GM19025 (cell line): Measurements from ENCODE around the gene DCAF6.

ENCODE experiments used
- ATAC-seq: cut with Tn5 transposase; IDR thresholded peaks from one replicate; pipeline ENCODE4 v1.9.1; 2021; ENCODE audit warnings: mild to moderate bottlenecking, low read depth, moderate library complexity; ENCODE audit not compliant: unreplicated experiment

Gene DCAF6

GRCh38 chr1:168097921-168098528 lies 161.5 kb downstream of the DCAF6 start:
- no peak for ATAC-seq

- ATAC-seq: no peak
Observed at GRCh38 chr1:168098534-168099320, 162.2 kb downstream of the DCAF6 start.

DNA sequence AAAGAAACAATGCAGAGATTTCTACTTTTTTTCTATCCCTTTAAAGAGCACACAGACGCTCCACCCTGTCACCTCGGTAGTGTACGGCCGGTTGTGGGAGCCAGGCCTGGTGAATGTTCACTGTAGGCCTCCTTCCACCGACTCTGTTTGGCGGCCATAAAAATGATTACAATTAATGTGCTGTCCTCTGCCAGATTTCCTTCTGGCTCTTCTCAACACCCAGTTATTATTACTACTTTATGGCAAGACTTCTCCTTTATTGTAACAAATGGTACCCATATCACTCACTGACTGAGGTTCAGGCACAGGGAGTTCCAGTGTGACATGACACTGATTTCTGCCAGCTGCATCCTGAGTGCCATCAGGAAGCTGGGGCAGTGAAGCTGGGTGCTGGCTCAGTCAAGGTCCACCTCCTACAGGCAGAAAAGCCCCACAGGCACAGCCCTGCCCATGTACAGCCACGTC lies 162.9 kb downstream of the DCAF6 start:
- no peak for ATAC-seq

GRCh38 chr1:168100315-168101002 lies 164.0 kb downstream of the DCAF6 start:
- no peak for ATAC-seq

GRCh38 chr1:168101336-168101735 lies 164.9 kb downstream of the DCAF6 start:
- ATAC-seq: no peak

DNA sequence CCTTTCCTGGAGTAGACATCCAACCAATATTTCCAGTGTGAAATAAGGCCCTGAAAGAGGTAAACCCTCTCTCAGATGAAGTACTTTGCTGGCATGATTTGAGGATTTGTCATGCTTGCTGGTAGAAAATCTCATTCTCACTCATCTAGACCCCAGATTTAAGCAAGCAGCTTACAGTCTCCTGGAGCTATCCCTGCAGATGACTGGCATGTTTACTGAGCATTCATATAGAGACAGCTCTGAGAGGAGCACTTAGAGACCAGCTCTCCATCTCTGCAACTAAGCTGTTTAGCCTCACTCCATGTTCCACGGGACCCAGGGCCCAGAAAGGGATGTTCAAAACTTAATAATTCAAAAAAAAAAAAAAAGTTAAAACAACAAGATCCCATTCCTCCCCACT lies 166.0 kb downstream of the DCAF6 start:
- ATAC-seq: no peak

GRCh38 chr1:168104535-168104934 lies 168.1 kb downstream of the DCAF6 start:
- no peak for ATAC-seq

GRCh38 chr1:168105846-168106245 lies 169.4 kb downstream of the DCAF6 start:
- ATAC-seq: no peak

- no peak for ATAC-seq
Observed at GRCh38 chr1:168106274-168106673, 169.8 kb downstream of the DCAF6 start.

DNA sequence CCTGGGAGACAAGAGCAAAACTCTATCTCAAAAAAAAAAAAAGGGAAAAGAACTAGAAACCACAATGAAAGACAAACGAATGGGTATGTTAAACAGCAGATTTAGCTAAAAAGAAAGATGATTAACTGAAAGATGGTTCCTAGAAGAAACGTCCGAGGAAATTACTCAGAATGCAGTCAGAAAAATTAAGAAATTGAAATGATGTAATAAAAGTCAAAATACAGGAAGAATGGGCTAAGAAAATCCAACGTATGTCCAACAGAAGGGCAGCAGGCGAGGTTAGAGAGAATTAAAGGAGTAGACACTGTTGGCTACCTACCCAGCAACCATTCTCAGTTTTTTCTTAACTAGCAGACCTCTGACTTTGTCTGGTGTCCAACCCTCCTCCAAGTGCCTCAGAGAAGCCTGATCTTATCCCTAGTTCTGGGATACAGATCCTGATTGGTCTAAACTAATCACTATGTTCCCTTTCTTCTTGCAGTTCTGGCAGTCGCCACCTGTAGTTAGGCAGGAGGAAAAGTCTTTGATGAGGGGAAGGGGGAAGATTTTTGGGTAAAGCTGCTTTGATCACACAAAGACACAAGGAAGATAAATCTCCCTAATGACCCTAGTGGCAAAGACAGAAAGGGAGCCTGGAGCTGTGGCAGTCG lies 174.5 kb downstream of the DCAF6 start:
- ATAC-seq: no peak

DNA sequence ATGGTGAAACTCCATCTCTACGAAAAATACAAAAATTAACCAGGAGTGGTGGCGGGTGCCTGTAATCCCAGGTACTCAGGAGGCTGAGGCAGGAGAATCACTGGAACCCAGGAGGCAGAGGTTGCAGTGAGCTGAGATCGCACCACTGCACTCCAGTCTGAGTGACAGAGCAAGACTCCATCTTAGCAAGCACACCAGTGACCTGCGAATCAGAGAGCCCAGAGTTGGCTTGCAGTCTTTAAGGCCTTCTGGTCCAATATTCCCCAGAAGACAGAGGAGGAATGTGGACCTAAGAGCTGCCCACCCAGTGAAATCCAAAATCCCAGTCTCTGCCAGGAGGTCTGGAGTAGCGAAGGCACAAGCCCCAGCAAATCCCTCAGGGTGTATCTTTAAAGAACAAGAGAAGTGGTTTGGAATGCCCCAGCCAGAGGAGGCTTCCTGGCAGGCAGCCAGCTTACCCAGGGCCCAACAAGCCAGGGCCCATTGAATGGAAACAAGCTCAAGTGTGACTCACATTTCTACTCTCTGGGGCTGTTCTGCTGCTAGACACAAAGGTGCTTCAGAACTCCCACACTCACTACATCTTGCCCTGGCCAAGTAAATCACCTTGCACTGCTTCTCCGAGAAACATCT lies 176.3 kb downstream of the DCAF6 start:
- ATAC-seq: no peak

- no peak for ATAC-seq
Observed at GRCh38 chr1:168114845-168115244, 178.4 kb downstream of the DCAF6 start.

DNA sequence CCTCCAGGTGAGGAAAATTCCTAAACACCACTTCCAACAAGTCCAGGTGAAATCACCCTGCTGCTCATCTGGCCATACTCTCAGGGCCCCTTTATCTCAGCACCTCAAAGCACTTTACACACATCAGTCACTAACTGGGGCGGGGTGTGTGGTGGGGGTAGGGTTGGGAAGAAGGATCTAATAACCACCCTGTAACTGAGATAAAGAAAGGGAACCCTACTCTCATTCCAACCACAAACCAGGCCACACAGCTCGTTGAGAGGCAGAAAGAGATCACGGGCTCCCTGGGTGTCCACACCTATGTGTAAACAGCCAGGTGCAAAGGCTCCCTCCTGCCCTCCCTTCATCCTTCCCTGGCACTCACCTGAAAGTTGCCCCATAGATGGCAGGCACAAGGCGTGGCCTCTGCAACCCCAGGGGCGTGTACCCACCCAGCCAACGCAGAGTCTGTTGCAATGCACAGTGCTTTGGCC lies 179.9 kb downstream of the DCAF6 start:
- ATAC-seq: no peak

- no peak for ATAC-seq
Observed at GRCh38 chr1:168119750-168120149, 183.3 kb downstream of the DCAF6 start.

GRCh38 chr1:168121401-168122011 lies 185.0 kb downstream of the DCAF6 start:
- ATAC-seq: no peak

GRCh38 chr1:168125051-168125450 lies 188.6 kb downstream of the DCAF6 start:
- ATAC-seq: no peak
